Measurements from ENCODE around the gene TRAM2. TPM values are rescaled to one million over a fixed set of nuclear protein-coding genes. Genes with fewer than 3 reads are reported as not detected.

TRAM2 gene
- total RNA-seq, 4 donors from 2014 or later: 8.3 to 17.7 (median 14.7) TPM

- H3K27ac ChIP-seq: no peak overlapping the region
- H3K36me3 ChIP-seq: no peaks in the 10 kb centered on the region
- TF ChIP-seq CTCF (IDR thresholded peaks at IDR 0.05): peak in 1 of 6 experiments; percentile 6
- TF ChIP-seq POLR2A (IDR thresholded peaks at IDR 0.05): no peak
- DNase-seq: no peak
- no peak overlapping the region for H3K4me3 ChIP-seq
- no peaks in the 10 kb centered on the region for H3K27me3 ChIP-seq
- H3K9me3 ChIP-seq: no peaks in the 10 kb centered on the region
- H3K4me1 ChIP-seq: peaks cover 0 to 22% (median 2%) of the 10 kb centered on the region in 4 donors
Observed at GRCh38 chr6:52590152-52590891, 13.5 kb upstream of the TRAM2 start.

GRCh38 chr6:52588710-52589091 is 11.8 kb upstream of the TRAM2 start:
- H3K27me3 ChIP-seq: no peaks in the 10 kb centered on the region
- H3K27ac ChIP-seq: no peak overlapping the region
- H3K4me3 ChIP-seq: no peak overlapping the region
- no peak for DNase-seq
- TF ChIP-seq POLR2A (IDR thresholded peaks at IDR 0.05) (no peak), CTCF (IDR thresholded peaks at IDR 0.05) (no peak)
- no peaks in the 10 kb centered on the region for H3K9me3 ChIP-seq
- peaks cover 0 to 10% (median 0%) of the 10 kb centered on the region in 4 donors for H3K4me1 ChIP-seq
- no peaks in the 10 kb centered on the region for H3K36me3 ChIP-seq

GRCh38 chr6:52588087-52588709 is 11.3 kb upstream of the TRAM2 start:
- Histone ChIP-seq H3K27me3 (no peaks in the 10 kb centered on the region), H3K4me3 (no peak overlapping the region), H3K27ac (no peak overlapping the region), H3K4me1 (peaks cover 0 to 10% (median 0%) of the 10 kb centered on the region in 4 donors), H3K36me3 (no peaks in the 10 kb centered on the region), H3K9me3 (no peaks in the 10 kb centered on the region)
- TF ChIP-seq CTCF (IDR thresholded peaks at IDR 0.05) (no peak), POLR2A (IDR thresholded peaks at IDR 0.05) (no peak)
- DNase-seq: no peak

GRCh38 chr6:52587001-52587400 is 10.1 kb upstream of the TRAM2 start:
- Histone ChIP-seq H3K4me1 (peaks cover 0 to 10% (median 0%) of the 10 kb centered on the region in 4 donors), H3K9me3 (no peaks in the 10 kb centered on the region), H3K36me3 (no peaks in the 10 kb centered on the region), H3K27me3 (no peaks in the 10 kb centered on the region), H3K27ac (no peak overlapping the region), H3K4me3 (no peak overlapping the region)
- TF ChIP-seq CTCF (IDR thresholded peaks at IDR 0.05): no peak
- no peak for TF ChIP-seq POLR2A (IDR thresholded peaks at IDR 0.05)
- no peak for DNase-seq

GRCh38 chr6:52584203-52584602 is 7.3 kb upstream of the TRAM2 start:
- Histone ChIP-seq H3K36me3 (no peaks in the 10 kb centered on the region), H3K9me3 (no peaks in the 10 kb centered on the region), H3K4me3 (no peak overlapping the region), H3K4me1 (no peaks in the 10 kb centered on the region), H3K27ac (no peak overlapping the region), H3K27me3 (no peaks in the 10 kb centered on the region)
- TF ChIP-seq POLR2A (IDR thresholded peaks at IDR 0.05): no peak
- TF ChIP-seq CTCF (IDR thresholded peaks at IDR 0.05): no peak
- DNase-seq: no peak
